ENCODE results near the gene KCNIP3. TPM values are rescaled to one million over a fixed set of nuclear protein-coding genes. Genes with fewer than 3 reads are reported as not detected.

Gene KCNIP3
- total RNA-seq, 1 experiment from 2014 or later: not detected

DNA sequence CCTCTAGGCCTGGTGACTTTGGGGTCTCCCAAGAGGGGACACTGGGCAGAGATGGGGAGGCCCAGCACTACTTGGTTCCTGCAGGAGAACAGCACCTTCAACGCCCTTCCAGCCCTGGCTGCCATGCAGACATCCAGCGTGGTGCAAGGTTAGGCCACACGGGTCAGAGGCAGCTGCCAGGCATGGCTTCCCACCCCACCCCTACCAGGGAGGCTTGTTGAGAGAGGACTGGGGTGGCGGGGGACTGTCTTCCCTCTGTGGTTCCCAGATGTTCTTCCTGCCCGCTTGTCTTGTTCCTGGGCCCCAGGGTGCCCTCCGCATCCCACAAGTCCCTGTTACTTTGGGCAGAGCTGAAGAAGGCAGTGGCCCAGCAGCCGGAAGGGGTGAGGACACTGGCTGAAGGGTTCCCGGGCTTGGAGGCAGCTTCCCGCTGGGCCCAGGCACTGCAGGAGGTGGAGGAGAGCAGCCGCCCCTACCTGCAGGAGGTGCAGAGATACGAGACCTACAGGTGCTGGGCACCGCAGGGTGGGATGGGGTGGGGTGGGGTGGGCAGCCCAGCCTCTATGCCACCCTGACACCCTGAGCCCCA, 18.4 kb upstream of the KCNIP3 start:
- ChIA-PET CTCF (no interaction called here), POLR2A (no interaction called here)
- Histone ChIP-seq H3K4me3 (ENCODE audit: low read depth, low read length) (no peak overlapping the region), H3K36me3 (ENCODE audit: control insufficient read depth, insufficient read depth, low read length) (no peaks in the 10 kb centered on the region), H3K4me1 (peaks cover 10% of the 10 kb centered on the region), H3K9me3 (no peaks in the 10 kb centered on the region), H3K27me3 (replicated peaks; ENCODE audit: control insufficient read depth, insufficient read depth, low read length) (no peaks in the 10 kb centered on the region)
- no peak overlapping the region for H3K4me3 Mint-ChIP-seq (ENCODE audit: unreplicated experiment)
- intact Hi-C loops (cut with micrococcal nuclease; ENCODE audit: unreplicated experiment): no loop called here
- H3K27ac Mint-ChIP-seq (ENCODE audit: unreplicated experiment): no peak overlapping the region
- no peak for DNase-seq
- H3K27me3 Mint-ChIP-seq (ENCODE audit: insufficient read depth, unreplicated experiment): no peaks in the 10 kb centered on the region
- TF ChIP-seq CTCF (IDR thresholded peaks at IDR 0.05; ENCODE audit: insufficient read depth in 1 of 2, low read depth in 1 of 2, low read length in 1 of 2, severe bottlenecking in 1 of 2, unreplicated experiment in 1 of 2): no peak
- H3K9me3 Mint-ChIP-seq (ENCODE audit: unreplicated experiment): no peaks in the 10 kb centered on the region
- peaks cover 7% of the 10 kb centered on the region for H3K4me1 Mint-ChIP-seq (ENCODE audit: low read depth, unreplicated experiment)
- no peaks in the 10 kb centered on the region for H3K36me3 Mint-ChIP-seq (ENCODE audit: insufficient read depth, unreplicated experiment)
- BruUV-seq (replicated peaks): no TSS peak

GRCh38 chr2:95279435-95280035, 17.6 kb upstream of the KCNIP3 start:
- intact Hi-C loops (cut with micrococcal nuclease; ENCODE audit: unreplicated experiment): no loop called here

DNA sequence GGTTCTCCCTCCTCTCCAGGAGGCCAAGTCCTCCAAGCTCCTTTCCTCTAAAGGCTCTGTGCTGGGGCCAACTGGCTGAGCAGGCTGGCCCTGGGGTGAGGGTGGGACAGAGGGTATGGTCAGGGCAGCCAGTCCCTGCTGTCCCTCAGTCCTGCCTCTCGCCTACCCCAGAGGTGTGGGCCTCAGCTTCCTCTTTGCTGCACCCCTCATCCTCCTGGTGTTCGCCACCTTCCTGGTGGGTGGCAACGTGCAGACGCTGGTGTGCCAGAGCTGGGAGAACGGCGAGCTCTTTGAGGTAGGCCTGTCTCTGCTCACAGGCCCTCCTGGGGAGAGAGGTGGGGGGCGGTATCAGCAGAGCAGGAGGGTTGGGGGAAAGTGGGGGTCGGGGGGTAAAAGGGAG, 16.1 kb upstream of the KCNIP3 start:
- Mint-ChIP-seq H3K4me1 (ENCODE audit: low read depth, unreplicated experiment) (no peaks in the 10 kb centered on the region), H3K27ac (ENCODE audit: unreplicated experiment) (no peak overlapping the region), H3K36me3 (ENCODE audit: insufficient read depth, unreplicated experiment) (no peaks in the 10 kb centered on the region), H3K9me3 (ENCODE audit: unreplicated experiment) (no peaks in the 10 kb centered on the region), H3K4me3 (ENCODE audit: unreplicated experiment) (no peak overlapping the region), H3K27me3 (ENCODE audit: insufficient read depth, unreplicated experiment) (no peaks in the 10 kb centered on the region)
- no peak for DNase-seq
- POLR2A ChIA-PET: no interaction called here
- Histone ChIP-seq H3K27me3 (replicated peaks; ENCODE audit: control insufficient read depth, insufficient read depth, low read length) (no peaks in the 10 kb centered on the region), H3K4me1 (no peaks in the 10 kb centered on the region), H3K4me3 (ENCODE audit: low read depth, low read length) (no peak overlapping the region), H3K36me3 (ENCODE audit: control insufficient read depth, insufficient read depth, low read length) (no peaks in the 10 kb centered on the region), H3K9me3 (no peaks in the 10 kb centered on the region)
- TF ChIP-seq CTCF (IDR thresholded peaks at IDR 0.05; ENCODE audit: insufficient read depth in 1 of 2, low read depth in 1 of 2, low read length in 1 of 2, severe bottlenecking in 1 of 2, unreplicated experiment in 1 of 2): no peak
- intact Hi-C loops (cut with micrococcal nuclease; ENCODE audit: unreplicated experiment): no loop called here
- CTCF ChIA-PET: no interaction called here
- BruUV-seq (replicated peaks): no TSS peak

More at GRCh38 chr2:95279435-95280035, 17.6 kb upstream of the KCNIP3 start:
- DNase-seq: no peak
- peaks cover 2% of the 10 kb centered on the region; the same call in 1 of the 2 replicates for H3K4me1 ChIP-seq
- no peaks in the 10 kb centered on the region for H3K36me3 Mint-ChIP-seq (ENCODE audit: insufficient read depth, unreplicated experiment)
- H3K27ac Mint-ChIP-seq (ENCODE audit: unreplicated experiment): no peak overlapping the region
- no peak overlapping the region for H3K4me3 Mint-ChIP-seq (ENCODE audit: unreplicated experiment)
- no peaks in the 10 kb centered on the region for H3K27me3 ChIP-seq (replicated peaks; ENCODE audit: control insufficient read depth, insufficient read depth, low read length)
- H3K9me3 ChIP-seq: no peaks in the 10 kb centered on the region
- H3K9me3 Mint-ChIP-seq (ENCODE audit: unreplicated experiment): no peaks in the 10 kb centered on the region
- H3K36me3 ChIP-seq (ENCODE audit: control insufficient read depth, insufficient read depth, low read length): no peaks in the 10 kb centered on the region
- peaks cover 3% of the 10 kb centered on the region for H3K4me1 Mint-ChIP-seq (ENCODE audit: low read depth, unreplicated experiment)
- POLR2A ChIA-PET: no interaction called here
- BruUV-seq (replicated peaks): no TSS peak
- no peak for TF ChIP-seq CTCF (IDR thresholded peaks at IDR 0.05; ENCODE audit: insufficient read depth in 1 of 2, low read depth in 1 of 2, low read length in 1 of 2, severe bottlenecking in 1 of 2, unreplicated experiment in 1 of 2)
- CTCF ChIA-PET: no interaction called here
- no peaks in the 10 kb centered on the region for H3K27me3 Mint-ChIP-seq (ENCODE audit: insufficient read depth, unreplicated experiment)
- H3K4me3 ChIP-seq (ENCODE audit: low read depth, low read length): no peak overlapping the region

Data from Caco-2 (cell line).